ENCODE results near the gene PABPN1L.

PABPN1L gene

GRCh38 chr16:88846088-88846487, 20.4 kb downstream of the PABPN1L start:
- DNase-seq: no peak

GRCh38 chr16:88844419-88845036, 21.9 kb downstream of the PABPN1L start:
- DNase-seq: no peak

- no peak for DNase-seq
Measured at GRCh38 chr16:88843256-88843655, 23.2 kb downstream of the PABPN1L start.

- DNase-seq: no peak
Measured at GRCh38 chr16:88842806-88843205, 23.7 kb downstream of the PABPN1L start.

GRCh38 chr16:88842308-88842756, 24.1 kb downstream of the PABPN1L start:
- no peak for DNase-seq

- DNase-seq: no peak
Measured at GRCh38 chr16:88841521-88842307, 24.7 kb downstream of the PABPN1L start.

GRCh38 chr16:88840600-88841215, 25.8 kb downstream of the PABPN1L start:
- no peak for DNase-seq

GRCh38 chr16:88839745-88840599, 26.5 kb downstream of the PABPN1L start:
- no peak for DNase-seq

GRCh38 chr16:88839026-88839529, 27.4 kb downstream of the PABPN1L start:
- no peak for DNase-seq

- DNase-seq: no peak
Measured at GRCh38 chr16:88838566-88838965, 27.9 kb downstream of the PABPN1L start.

- no peak for DNase-seq
Measured at GRCh38 chr16:88837806-88838205, 28.7 kb downstream of the PABPN1L start.

GRCh38 chr16:88836791-88837190, 29.7 kb downstream of the PABPN1L start:
- no peak for DNase-seq

GRCh38 chr16:88835818-88836217, 30.6 kb downstream of the PABPN1L start:
- no peak for DNase-seq

- no peak for DNase-seq
Measured at GRCh38 chr16:88835383-88835782, 31.1 kb downstream of the PABPN1L start.

GRCh38 chr16:88834670-88835069, 31.8 kb downstream of the PABPN1L start:
- DNase-seq: no peak

GRCh38 chr16:88833086-88833485, 33.4 kb downstream of the PABPN1L start:
- DNase-seq: no peak

- DNase-seq: no peak
Measured at GRCh38 chr16:88831838-88832237, 34.6 kb downstream of the PABPN1L start.

- no peak for DNase-seq
Measured at GRCh38 chr16:88830783-88831182, 35.7 kb downstream of the PABPN1L start.

GRCh38 chr16:88830258-88830657, 36.2 kb downstream of the PABPN1L start:
- no peak for DNase-seq

GRCh38 chr16:88828711-88829110, 37.7 kb downstream of the PABPN1L start:
- no peak for DNase-seq

GRCh38 chr16:88827727-88828126, 38.7 kb downstream of the PABPN1L start:
- DNase-seq: no peak

GRCh38 chr16:88826070-88826840, 40.2 kb downstream of the PABPN1L start:
- DNase-seq: no peak
